BLaER1 treated with 17β-estradiol and CSF1 and Interleukin-3, amounts not matched to agents 10 nM and 100 nM (cell line): ENCODE results near the gene GPR62.

Experiments
- H3K27ac ChIP-seq, 11 experiments: shearing (Covaris generic); formaldehyde crosslinking; 2 replicates each; pipeline ENCODE4 v1.8.1; 2022
- H3K27me3 ChIP-seq, 11 experiments: shearing (Covaris generic); formaldehyde crosslinking; 2 replicates each; pipeline ENCODE4 v1.8.1; 2022
- H3K36me3 ChIP-seq, 11 experiments: shearing (Covaris generic); formaldehyde crosslinking; 2 replicates each; pipeline ENCODE4 v1.8.1; 2022
- H3K4me1 ChIP-seq, 10 experiments: shearing (Covaris generic); formaldehyde crosslinking; 2 replicates each; pipeline ENCODE4 v1.8.1; 2022
- H3K4me2 ChIP-seq, 11 experiments: shearing (Covaris generic); formaldehyde crosslinking; 2 replicates each; pipeline ENCODE4 v1.8.1; 2022
- H3K4me3 ChIP-seq, 10 experiments: shearing (Covaris generic); formaldehyde crosslinking; 2 replicates each; pipeline ENCODE4 v1.8.1; 2022
- H3K9ac ChIP-seq, 11 experiments: shearing (Covaris generic); formaldehyde crosslinking; 2 replicates each; pipeline ENCODE4 v1.8.1; 2022
- H3K9me3 ChIP-seq, 11 experiments: shearing (Covaris generic); formaldehyde crosslinking; replicated peaks in 1 of 11; 2 replicates each; pipeline ENCODE4 v1.8.1; 2022
- H4K20me1 ChIP-seq, 11 experiments: shearing (Covaris generic); formaldehyde crosslinking; 2 replicates each; pipeline ENCODE4 v1.8.1; 2022
- Cebpa-rat ChIP-seq, 11 experiments: shearing (Covaris generic); IDR thresholded peaks; 2 replicates each; pipeline ENCODE4 v1.8.1; 2022

The GPR62 gene

DNA sequence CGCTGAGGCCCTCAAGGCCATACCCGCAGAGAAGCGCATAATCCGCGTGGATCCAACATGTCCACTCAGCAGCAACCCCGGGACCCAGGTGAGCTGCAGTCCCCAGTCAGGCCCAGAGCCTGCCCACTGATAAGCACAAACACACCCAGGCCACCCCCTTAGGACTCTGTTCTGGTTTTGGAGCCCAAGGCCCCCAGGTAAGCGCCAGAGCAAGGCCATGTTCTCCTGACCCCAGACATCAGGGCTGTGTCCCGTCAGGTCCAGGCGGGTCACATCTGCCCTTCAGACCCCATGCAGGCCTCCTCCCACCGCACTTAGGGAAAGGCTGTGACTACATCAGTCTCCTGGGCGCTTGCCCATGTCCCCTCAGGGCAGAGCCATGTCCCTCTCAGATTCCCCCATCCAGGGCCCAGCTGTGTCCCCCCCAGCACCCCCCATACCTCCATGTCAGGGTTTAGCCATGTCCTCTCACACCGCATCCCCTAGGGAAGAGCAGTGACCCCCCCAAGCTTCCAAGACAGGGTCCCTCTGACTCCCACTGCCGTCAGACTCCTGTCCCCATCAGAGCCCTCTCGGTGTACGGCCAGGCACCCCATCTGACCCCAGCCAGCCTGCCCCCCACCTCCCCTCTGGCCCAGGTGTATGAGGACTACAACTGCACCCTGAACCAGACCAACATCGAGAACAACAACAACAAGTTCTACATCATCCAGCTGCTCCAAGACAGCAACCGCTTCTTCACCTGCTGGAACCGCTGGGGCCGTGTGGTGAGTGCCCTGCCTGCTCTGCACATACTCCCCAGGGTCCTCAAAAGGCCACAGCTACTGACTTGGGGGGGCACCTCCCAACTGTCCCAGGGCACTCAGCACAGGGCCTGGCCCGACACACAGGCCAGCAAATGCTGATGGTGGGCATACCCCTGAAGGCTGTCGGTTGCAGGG is 11.5 kb upstream of the GPR62 start:
- no peaks in the 10 kb centered on the region for H3K9me3 ChIP-seq
- H3K27ac ChIP-seq, result peak overlapping the region in 7 of 11 experiments; percentile 84 to 94 (median 90); a peak in 11 of 22 replicates
- peaks cover 0 to 29% (median 23%) of the 10 kb centered on the region in 11 experiments; a peak in 16 of 22 replicates for H4K20me1 ChIP-seq
- no peaks in the 10 kb centered on the region for H3K27me3 ChIP-seq
- peak overlapping the region in 9 of 11 experiments; percentile 28 to 90 (median 85); a peak in 10 of 22 replicates for H3K9ac ChIP-seq
- peak overlapping the region; percentile 84 to 97 (median 92); a peak in 21 of 22 replicates for H3K4me2 ChIP-seq
- peaks cover 36 to 45% (median 42%) of the 10 kb centered on the region in 10 experiments for H3K4me1 ChIP-seq
- H3K4me3 ChIP-seq, result no peak overlapping the region
- TF ChIP-seq Cebpa-rat (IDR thresholded peaks at IDR 0.05), result no peak
- H3K36me3 ChIP-seq, result peaks cover 5 to 18% (median 9%) of the 10 kb centered on the region in 11 experiments

GRCh38 chr3:51944451-51945021 is 10.6 kb upstream of the GPR62 start:
- H3K4me1 ChIP-seq, result peaks cover 30 to 38% (median 35%) of the 10 kb centered on the region in 10 experiments
- no peaks in the 10 kb centered on the region for H3K9me3 ChIP-seq
- H3K27me3 ChIP-seq, result no peaks in the 10 kb centered on the region
- peak overlapping the region in 1 of 11 experiments; percentile 97; a peak in 1 of 22 replicates for H3K4me2 ChIP-seq
- peaks cover 0 to 21% (median 14%) of the 10 kb centered on the region in 11 experiments; a peak in 15 of 22 replicates for H4K20me1 ChIP-seq
- H3K27ac ChIP-seq, result no peak overlapping the region
- H3K4me3 ChIP-seq, result no peak overlapping the region
- H3K9ac ChIP-seq, result 0 out of 22 replicates have a peak overlapping the region, but pooled peaks of 1 of the 11 experiments have one; percentile 14
- peaks cover 0 to 10% (median 1%) of the 10 kb centered on the region in 11 experiments; a peak in 6 of 22 replicates for H3K36me3 ChIP-seq
- TF ChIP-seq Cebpa-rat (IDR thresholded peaks at IDR 0.05), result no peak

DNA sequence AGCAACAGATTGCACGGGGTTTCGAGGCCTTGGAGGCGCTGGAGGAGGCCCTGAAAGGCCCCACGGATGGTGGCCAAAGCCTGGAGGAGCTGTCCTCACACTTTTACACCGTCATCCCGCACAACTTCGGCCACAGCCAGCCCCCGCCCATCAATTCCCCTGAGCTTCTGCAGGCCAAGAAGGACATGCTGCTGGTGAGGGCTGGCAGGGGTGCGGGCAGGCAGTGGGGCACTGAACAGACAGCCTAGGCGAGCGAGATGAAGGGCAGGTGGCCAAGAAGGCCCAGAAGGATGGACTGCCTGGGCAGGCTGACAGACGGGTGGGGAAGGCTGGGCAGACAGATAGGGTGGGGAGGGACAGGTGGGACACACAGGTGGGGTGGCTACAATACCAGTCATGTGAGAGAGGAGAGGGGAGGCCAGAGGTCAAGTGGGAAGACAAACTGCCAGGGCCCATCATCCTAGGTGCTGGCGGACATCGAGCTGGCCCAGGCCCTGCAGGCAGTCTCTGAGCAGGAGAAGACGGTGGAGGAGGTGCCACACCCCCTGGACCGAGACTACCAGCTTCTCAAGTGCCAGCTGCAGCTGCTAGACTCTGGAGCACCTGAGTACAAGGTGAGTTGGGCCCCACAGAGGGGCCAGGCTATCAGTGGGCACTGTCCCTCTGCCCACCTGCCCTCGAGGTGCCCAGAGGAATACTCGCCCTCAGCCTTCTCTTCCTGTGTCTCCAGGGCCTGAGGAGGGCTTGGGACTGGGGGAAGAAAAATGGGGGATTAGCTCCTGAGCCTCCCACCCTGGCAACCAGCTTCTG is 9.9 kb upstream of the GPR62 start:
- Histone ChIP-seq H3K36me3 (peaks cover 0 to 3% (median 0%) of the 10 kb centered on the region in 11 experiments; a peak in 2 of 22 replicates), H3K4me1 (peaks cover 23 to 31% (median 28%) of the 10 kb centered on the region in 10 experiments), H4K20me1 (peaks cover 0 to 14% (median 7%) of the 10 kb centered on the region in 11 experiments; a peak in 15 of 22 replicates), H3K4me2 (no peak overlapping the region), H3K27me3 (no peaks in the 10 kb centered on the region), H3K9ac (no peak overlapping the region), H3K27ac (no peak overlapping the region), H3K4me3 (no peak overlapping the region), H3K9me3 (no peaks in the 10 kb centered on the region)
- TF ChIP-seq Cebpa-rat (IDR thresholded peaks at IDR 0.05), result no peak

DNA sequence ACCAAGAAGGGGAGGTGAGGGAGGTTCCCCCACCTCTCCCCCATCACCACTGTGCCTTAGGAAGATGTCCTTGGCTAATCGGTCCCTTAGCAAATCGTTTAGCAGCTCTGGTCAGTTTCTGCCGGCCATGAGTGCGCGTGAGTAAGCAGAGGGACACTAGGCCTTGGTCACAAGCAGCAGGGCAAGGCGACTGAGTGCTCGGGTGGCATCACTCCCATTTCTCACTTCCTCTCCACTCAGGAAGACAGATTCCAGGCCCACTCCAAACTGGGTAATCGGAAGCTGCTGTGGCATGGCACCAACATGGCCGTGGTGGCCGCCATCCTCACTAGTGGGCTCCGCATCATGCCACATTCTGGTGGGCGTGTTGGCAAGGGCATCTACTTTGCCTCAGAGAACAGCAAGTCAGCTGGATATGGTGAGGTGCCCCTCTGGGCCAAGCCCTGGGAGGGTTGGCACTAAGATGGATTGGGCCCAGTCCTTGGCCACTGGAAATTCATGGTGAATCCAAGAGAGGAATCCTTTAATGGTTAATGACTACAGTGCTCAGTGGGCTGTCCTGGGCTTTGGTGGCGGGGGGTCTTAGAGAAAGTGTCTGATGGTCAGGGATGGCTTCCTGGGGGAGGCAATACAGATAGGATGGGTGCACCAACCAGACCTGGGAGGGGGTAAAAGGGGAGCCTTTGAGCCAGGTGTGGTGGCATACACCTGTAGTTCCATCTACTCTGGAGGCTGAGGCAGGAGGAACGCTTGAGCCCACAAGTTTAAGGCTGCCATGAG is 9.1 kb upstream of the GPR62 start:
- Histone ChIP-seq H3K36me3 (no peaks in the 10 kb centered on the region; a peak in 1 of 22 replicates), H3K4me1 (peaks cover 14 to 22% (median 20%) of the 10 kb centered on the region in 10 experiments), H3K4me2 (no peak overlapping the region), H3K9me3 (no peaks in the 10 kb centered on the region), H3K4me3 (no peak overlapping the region), H4K20me1 (peaks cover 0 to 5% (median 0%) of the 10 kb centered on the region in 11 experiments; a peak in 3 of 22 replicates), H3K9ac (no peak overlapping the region), H3K27me3 (no peaks in the 10 kb centered on the region), H3K27ac (no peak overlapping the region)
- no peak for TF ChIP-seq Cebpa-rat (IDR thresholded peaks at IDR 0.05)

DNA sequence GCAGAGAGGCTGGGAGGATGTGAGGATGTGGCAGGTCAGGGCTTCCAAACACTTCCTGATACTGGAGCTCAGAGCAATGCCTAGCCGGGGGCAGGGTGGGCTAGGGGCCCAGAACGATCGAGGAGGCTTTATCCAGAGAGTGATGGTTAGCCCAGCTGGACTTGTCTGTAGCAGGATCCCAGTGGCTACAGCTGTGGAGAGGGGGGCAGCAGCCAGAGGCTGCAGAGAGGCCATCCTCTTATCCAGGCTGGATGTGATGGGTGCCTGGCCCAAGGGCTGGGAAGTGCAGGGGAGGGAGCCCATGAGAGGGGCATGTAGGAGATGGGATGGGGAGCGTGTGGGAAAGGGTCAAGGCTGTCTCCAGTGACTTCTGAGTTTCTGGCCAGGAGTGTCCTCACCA is 8.4 kb upstream of the GPR62 start:
- Histone ChIP-seq H4K20me1 (no peaks in the 10 kb centered on the region), H3K4me2 (no peak overlapping the region), H3K36me3 (no peaks in the 10 kb centered on the region; a peak in 1 of 22 replicates), H3K4me1 (peaks cover 12 to 22% (median 19%) of the 10 kb centered on the region in 10 experiments), H3K27me3 (no peaks in the 10 kb centered on the region), H3K27ac (no peak overlapping the region), H3K9ac (no peak overlapping the region), H3K9me3 (no peaks in the 10 kb centered on the region), H3K4me3 (no peak overlapping the region)
- no peak for TF ChIP-seq Cebpa-rat (IDR thresholded peaks at IDR 0.05)

DNA sequence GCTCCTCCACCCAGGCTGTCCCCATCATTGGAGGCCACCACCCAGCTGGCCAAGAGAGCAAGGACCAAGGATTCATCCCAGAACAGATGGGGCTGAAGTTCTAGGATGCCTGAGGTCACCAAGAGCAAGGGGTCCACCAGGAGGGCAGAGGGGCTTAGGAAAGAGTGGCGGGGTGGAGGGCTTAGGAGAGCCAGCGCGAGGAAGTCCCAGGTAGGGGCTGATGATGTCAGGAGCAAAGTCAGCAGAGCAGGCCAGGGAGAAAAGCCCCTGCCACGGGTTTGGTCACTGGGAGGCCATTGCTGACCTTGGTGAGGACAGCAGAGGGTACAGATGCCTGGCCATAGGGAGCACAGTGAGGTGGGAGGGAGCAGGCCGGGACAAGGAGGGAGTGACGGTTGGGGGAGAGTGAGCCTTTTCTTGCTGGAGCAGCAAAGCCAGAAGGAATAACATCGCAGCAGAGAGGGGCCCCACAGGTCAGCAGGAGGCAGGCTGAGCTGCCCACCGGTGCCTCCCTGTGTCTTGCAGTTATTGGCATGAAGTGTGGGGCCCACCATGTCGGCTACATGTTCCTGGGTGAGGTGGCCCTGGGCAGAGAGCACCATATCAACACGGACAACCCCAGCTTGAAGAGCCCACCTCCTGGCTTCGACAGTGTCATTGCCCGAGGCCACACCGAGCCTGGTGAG is 7.8 kb upstream of the GPR62 start:
- no peak overlapping the region for H3K4me3 ChIP-seq
- no peak overlapping the region for H3K9ac ChIP-seq
- H3K36me3 ChIP-seq, result no peaks in the 10 kb centered on the region; a peak in 1 of 22 replicates
- peaks cover 10 to 19% (median 17%) of the 10 kb centered on the region in 10 experiments for H3K4me1 ChIP-seq
- TF ChIP-seq Cebpa-rat (IDR thresholded peaks at IDR 0.05), result no peak
- H3K4me2 ChIP-seq, result no peak overlapping the region
- H3K27ac ChIP-seq, result no peak overlapping the region
- no peaks in the 10 kb centered on the region for H3K9me3 ChIP-seq
- H3K27me3 ChIP-seq, result no peaks in the 10 kb centered on the region
- H4K20me1 ChIP-seq, result no peaks in the 10 kb centered on the region

DNA sequence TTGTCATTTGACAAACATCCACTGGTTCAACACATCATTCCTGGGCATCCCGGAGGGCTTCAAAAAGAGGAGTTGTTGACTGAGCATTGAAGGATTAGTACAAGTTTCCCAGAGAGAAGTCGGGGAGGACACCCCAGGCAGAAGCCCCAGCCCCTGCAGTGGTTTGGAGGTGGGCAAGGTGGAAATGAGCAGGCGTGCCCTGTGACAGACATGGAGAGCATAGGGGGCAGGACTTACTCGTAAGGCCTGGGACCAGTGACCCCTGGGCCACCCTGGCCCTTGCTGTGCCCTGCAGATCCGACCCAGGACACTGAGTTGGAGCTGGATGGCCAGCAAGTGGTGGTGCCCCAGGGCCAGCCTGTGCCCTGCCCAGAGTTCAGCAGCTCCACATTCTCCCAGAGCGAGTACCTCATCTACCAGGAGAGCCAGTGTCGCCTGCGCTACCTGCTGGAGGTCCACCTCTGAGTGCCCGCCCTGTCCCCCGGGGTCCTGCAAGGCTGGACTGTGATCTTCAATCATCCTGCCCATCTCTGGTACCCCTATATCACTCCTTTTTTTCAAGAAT is 7.1 kb upstream of the GPR62 start:
- no peak overlapping the region for H3K4me2 ChIP-seq
- no peak overlapping the region for H3K9ac ChIP-seq
- H3K27me3 ChIP-seq, result peaks cover 0 to 2% (median 0%) of the 10 kb centered on the region in 11 experiments; a peak in 2 of 22 replicates
- no peaks in the 10 kb centered on the region for H4K20me1 ChIP-seq
- peaks cover 3 to 12% (median 10%) of the 10 kb centered on the region in 10 experiments for H3K4me1 ChIP-seq
- H3K36me3 ChIP-seq, result no peaks in the 10 kb centered on the region; a peak in 1 of 22 replicates
- no peak overlapping the region for H3K4me3 ChIP-seq
- no peaks in the 10 kb centered on the region for H3K9me3 ChIP-seq
- no peak overlapping the region for H3K27ac ChIP-seq
- TF ChIP-seq Cebpa-rat (IDR thresholded peaks at IDR 0.05), result no peak
